ENCODE data around the gene RFC2. TPM values are rescaled to one million over a fixed set of nuclear protein-coding genes. Genes with fewer than 3 reads are reported as not detected.

The RFC2 gene
- total and polyA plus RNA-seq, 4 donors = 12.8 to 16.1 (median 14.0) TPM

DNA sequence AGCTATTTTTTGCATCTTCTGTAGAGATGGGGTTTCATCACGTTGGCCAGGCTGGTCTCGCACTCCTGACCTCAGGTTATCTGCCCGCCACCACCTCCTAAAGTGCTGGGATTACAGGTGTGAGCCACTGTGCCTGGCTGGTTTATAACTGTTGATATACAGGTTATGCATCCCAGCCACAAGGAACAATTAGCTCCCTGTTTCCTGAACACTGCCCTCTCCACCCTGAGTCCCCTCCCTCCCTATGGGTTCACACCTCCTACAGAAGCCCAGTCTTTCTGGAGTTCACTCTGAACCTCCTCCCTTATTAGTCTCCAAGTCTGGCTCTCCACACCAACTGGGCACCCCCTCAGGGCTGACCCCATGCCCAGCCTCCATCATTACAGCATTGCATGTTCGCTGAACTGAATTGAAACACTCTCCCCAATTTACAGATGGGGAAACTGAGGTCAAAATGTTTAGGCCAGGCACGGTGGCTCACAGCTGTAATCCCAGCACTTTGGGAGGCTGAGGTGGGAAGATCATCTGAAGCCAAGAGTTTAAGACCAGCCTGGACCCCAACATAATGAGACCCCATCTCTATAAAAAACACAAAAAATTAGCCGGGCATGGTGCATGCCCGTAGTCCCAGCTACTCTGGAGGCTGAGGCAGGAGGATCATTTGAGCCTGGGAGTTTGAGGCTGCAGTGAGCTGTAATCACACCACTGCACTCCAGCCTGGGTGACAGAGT lies 33.3 kb upstream of the RFC2 start:
- H3K4me3 ChIP-seq (ENCODE audit: low read length in 2 of 2) = no peak overlapping the region
- H3K4me1 ChIP-seq (ENCODE audit: control insufficient read depth in 1 of 2, insufficient read depth in 2 of 2, low read length in 2 of 2) = no peaks in the 10 kb centered on the region
- H3K9me3 ChIP-seq (ENCODE audit: control insufficient read depth, low read length) = no peaks in the 10 kb centered on the region
- no peak for ATAC-seq (ENCODE audit: low FRiP score)
- no peak overlapping the region for H3K27ac ChIP-seq (ENCODE audit: low read depth in 1 of 2, low read length in 2 of 2)
- no peak for DNase-seq
- H3K27me3 ChIP-seq (ENCODE audit: control insufficient read depth in 1 of 2, insufficient read depth in 2 of 2, low read length in 1 of 2) = no peaks in the 10 kb centered on the region
- intact Hi-C loops (cut with DNase I) = loop anchor here in 1 of 2 donors (2.0 kb wide), 1 partner anchor 19 kb away; no protein-coding TSS in a partner anchor
- H3K36me3 ChIP-seq (ENCODE audit: control insufficient read depth in 1 of 2, insufficient read depth in 2 of 2, low read length in 1 of 2) = no peaks in the 10 kb centered on the region
- WGBS, 2 donors = 75 to 89% methylated on average over 7 of the region's 7 CpGs

DNA sequence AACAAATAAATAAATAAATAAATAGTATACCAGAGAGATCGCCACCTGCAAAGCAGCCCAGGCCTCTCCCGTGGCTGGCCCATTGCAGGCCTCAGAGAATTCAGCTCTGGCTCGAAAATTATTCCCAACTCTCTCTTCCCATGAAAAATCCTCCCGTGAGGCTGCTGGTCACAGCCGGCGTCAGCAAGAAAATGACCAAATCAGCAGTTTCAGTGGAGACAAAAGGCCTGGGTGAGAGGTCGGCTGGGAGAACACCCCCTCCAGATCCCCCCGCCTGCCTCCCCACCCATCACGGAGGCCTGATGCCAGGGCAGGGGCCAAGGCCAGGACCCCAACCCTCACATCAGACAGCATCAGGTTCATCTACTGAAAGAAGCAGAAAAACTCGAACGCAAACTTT lies 31.9 kb upstream of the RFC2 start:
- Histone ChIP-seq H3K27me3 (ENCODE audit: control insufficient read depth in 1 of 2, insufficient read depth in 2 of 2, low read length in 1 of 2) (no peaks in the 10 kb centered on the region), H3K36me3 (ENCODE audit: control insufficient read depth in 1 of 2, insufficient read depth in 2 of 2, low read length in 1 of 2) (no peaks in the 10 kb centered on the region), H3K4me1 (ENCODE audit: control insufficient read depth in 1 of 2, insufficient read depth in 2 of 2, low read length in 2 of 2) (no peaks in the 10 kb centered on the region), H3K9me3 (ENCODE audit: control insufficient read depth, low read length) (no peaks in the 10 kb centered on the region), H3K4me3 (ENCODE audit: low read length in 2 of 2) (no peak overlapping the region), H3K27ac (ENCODE audit: low read depth in 1 of 2, low read length in 2 of 2) (no peak overlapping the region)
- ATAC-seq (ENCODE audit: low FRiP score) (no peak), DNase-seq (no peak)
- 86 to 87% methylated on average over 11 of the region's 11 CpGs for WGBS, 2 donors
- intact Hi-C loops (cut with DNase I) = no loop called here

DNA sequence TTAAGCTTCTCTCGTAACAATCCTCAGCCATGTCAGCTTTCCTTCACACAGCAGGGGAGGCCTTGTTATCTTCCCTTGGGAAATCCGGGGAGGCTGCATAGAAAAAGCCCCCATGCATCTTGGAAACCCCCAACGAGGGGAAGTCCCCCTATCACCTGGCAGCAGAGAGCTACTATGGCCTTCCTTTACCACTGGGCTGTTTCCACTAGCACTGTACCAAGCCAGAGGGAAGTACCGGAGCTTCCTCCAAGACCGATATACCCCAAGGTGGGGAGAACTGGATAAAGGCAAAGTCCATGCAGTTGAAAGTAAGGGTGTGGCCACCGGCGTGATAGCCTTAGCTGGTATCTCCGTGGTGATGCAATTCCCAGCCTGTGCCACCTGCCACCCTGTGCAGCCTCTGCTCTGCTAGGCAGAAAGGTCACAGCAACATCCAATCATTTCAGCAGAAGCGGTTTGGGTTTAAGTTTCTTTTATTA lies 30.6 kb upstream of the RFC2 start:
- 73% methylated on average over 9 of the region's 9 CpGs for WGBS, 2 donors
- intact Hi-C loops (cut with DNase I) = no loop called here
- ATAC-seq (ENCODE audit: low FRiP score) (no peak), DNase-seq (no peak)
- no peaks in the 10 kb centered on the region for H3K36me3 ChIP-seq (ENCODE audit: control insufficient read depth in 1 of 2, insufficient read depth in 2 of 2, low read length in 1 of 2)
- no peak overlapping the region for H3K4me3 ChIP-seq (ENCODE audit: low read length in 2 of 2)
- H3K9me3 ChIP-seq (ENCODE audit: control insufficient read depth, low read length) = no peaks in the 10 kb centered on the region
- no peak overlapping the region for H3K27ac ChIP-seq (ENCODE audit: low read depth in 1 of 2, low read length in 2 of 2)
- H3K4me1 ChIP-seq (ENCODE audit: control insufficient read depth in 1 of 2, insufficient read depth in 2 of 2, low read length in 2 of 2) = no peaks in the 10 kb centered on the region
- no peaks in the 10 kb centered on the region for H3K27me3 ChIP-seq (ENCODE audit: control insufficient read depth in 1 of 2, insufficient read depth in 2 of 2, low read length in 1 of 2)

DNA sequence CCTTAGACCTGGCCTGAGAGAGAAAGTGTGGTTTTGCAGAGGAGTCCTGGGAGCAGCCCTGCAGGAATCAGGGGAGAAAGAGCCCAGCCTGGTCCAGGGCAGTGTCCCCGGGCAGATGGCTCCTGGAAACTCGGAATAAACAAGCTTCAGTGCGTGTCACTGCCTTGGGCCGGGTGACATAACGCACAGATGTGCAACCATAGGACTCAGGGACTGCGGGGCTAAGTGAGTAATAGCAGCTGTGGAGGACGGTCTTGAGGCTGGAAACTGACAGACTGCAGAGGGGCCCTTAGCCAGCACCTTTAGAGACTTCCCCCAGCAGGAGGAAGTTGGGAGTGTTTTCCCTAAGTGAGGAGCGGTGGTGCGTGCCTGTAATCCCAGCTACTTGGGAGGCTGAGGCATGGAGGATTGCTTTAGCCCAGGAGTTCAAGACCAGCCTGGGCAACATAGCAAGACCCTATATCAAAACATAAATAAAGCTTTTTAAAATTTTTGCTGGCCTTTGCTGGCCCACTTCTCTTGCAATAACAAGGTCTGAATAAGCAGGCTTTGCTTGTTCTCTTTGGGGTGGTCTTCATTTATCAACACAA lies 29.8 kb upstream of the RFC2 start:
- H3K27ac ChIP-seq (ENCODE audit: low read depth in 1 of 2, low read length in 2 of 2) = no peak overlapping the region
- H3K4me1 ChIP-seq (ENCODE audit: control insufficient read depth in 1 of 2, insufficient read depth in 2 of 2, low read length in 2 of 2) = no peaks in the 10 kb centered on the region
- no peaks in the 10 kb centered on the region for H3K9me3 ChIP-seq (ENCODE audit: control insufficient read depth, low read length)
- no peaks in the 10 kb centered on the region for H3K36me3 ChIP-seq (ENCODE audit: control insufficient read depth in 1 of 2, insufficient read depth in 2 of 2, low read length in 1 of 2)
- ATAC-seq (ENCODE audit: low FRiP score) (no peak), DNase-seq (no peak)
- no peaks in the 10 kb centered on the region for H3K27me3 ChIP-seq (ENCODE audit: control insufficient read depth in 1 of 2, insufficient read depth in 2 of 2, low read length in 1 of 2)
- no peak overlapping the region for H3K4me3 ChIP-seq (ENCODE audit: low read length in 2 of 2)
- intact Hi-C loops (cut with DNase I) = no loop called here
- WGBS, 2 donors = 87 to 92% methylated on average over 9 of the region's 9 CpGs

DNA sequence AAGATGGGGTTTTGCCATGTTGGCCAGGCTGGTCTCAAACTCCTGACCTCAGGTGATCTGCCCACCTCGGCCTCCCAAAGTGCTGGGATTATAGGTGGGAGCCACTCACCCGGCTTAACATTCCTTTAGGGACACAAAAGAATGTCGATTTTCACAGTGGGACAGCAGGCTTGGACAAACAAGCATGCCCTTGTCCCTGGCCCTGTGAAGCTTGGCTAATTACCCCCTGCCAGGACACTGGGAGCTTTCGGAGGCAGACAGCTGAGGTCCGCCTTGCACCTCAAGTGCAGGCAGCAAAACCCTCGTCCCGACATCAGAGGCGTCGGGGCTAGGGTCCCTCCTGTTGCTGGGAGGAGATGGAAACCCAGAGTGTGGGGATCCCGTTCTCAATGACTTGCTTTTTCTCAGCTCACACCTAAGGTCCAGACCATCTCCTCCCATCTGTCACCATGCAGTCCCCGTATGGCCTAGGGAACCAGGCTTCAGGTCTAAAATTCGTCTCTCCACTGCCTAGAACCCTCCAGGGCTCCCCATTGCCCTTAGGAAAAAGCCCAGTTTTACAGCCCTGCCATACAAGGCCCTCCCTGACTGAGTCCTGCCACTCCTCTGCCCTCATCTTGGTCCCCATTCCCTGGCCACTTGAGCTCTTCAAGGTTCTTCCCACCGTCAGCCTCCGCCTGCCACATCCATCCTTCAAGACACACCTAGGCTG lies 28.7 kb upstream of the RFC2 start:
- ATAC-seq (ENCODE audit: low FRiP score) (no peak), DNase-seq (no peak)
- no peaks in the 10 kb centered on the region for H3K27me3 ChIP-seq (ENCODE audit: control insufficient read depth in 1 of 2, insufficient read depth in 2 of 2, low read length in 1 of 2)
- H3K4me3 ChIP-seq (ENCODE audit: low read length in 2 of 2) = no peak overlapping the region
- WGBS, 2 donors = 83 to 91% methylated on average over 14 of the region's 14 CpGs
- H3K4me1 ChIP-seq (ENCODE audit: control insufficient read depth in 1 of 2, insufficient read depth in 2 of 2, low read length in 2 of 2) = no peaks in the 10 kb centered on the region
- intact Hi-C loops (cut with DNase I) = no loop called here
- no peaks in the 10 kb centered on the region for H3K36me3 ChIP-seq (ENCODE audit: control insufficient read depth in 1 of 2, insufficient read depth in 2 of 2, low read length in 1 of 2)
- no peaks in the 10 kb centered on the region for H3K9me3 ChIP-seq (ENCODE audit: control insufficient read depth, low read length)
- no peak overlapping the region for H3K27ac ChIP-seq (ENCODE audit: low read depth in 1 of 2, low read length in 2 of 2)

DNA sequence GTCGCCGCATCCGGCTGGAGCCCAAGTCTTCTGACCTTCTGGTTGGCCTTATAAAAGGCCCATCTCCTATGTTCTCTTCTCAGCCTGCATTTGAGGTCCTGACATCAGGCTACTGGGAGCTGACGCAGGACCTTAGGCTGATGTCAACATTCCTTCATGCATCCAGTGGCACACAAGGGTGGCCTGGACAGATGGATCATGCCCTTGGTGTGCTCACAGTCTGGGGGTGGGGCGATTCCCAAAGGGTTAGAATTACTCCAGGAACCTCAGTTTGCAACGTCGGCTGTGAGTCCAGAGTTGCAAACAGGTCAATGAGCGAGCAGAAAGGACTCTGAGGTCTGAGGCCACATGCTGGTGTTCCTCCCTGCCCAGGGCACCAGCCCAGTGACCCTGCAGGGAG lies 26.8 kb upstream of the RFC2 start:
- Histone ChIP-seq H3K36me3 (ENCODE audit: control insufficient read depth in 1 of 2, insufficient read depth in 2 of 2, low read length in 1 of 2) (no peaks in the 10 kb centered on the region), H3K4me3 (ENCODE audit: low read length in 2 of 2) (no peak overlapping the region), H3K4me1 (ENCODE audit: control insufficient read depth in 1 of 2, insufficient read depth in 2 of 2, low read length in 2 of 2) (no peaks in the 10 kb centered on the region), H3K9me3 (ENCODE audit: control insufficient read depth, low read length) (no peaks in the 10 kb centered on the region), H3K27me3 (ENCODE audit: control insufficient read depth in 1 of 2, insufficient read depth in 2 of 2, low read length in 1 of 2) (no peaks in the 10 kb centered on the region), H3K27ac (ENCODE audit: low read depth in 1 of 2, low read length in 2 of 2) (no peak overlapping the region)
- intact Hi-C loops (cut with DNase I) = no loop called here
- ATAC-seq (ENCODE audit: low FRiP score) = no peak
- no peak for DNase-seq
- WGBS, 2 donors = 91 to 93% methylated on average over 8 of the region's 8 CpGs

DNA sequence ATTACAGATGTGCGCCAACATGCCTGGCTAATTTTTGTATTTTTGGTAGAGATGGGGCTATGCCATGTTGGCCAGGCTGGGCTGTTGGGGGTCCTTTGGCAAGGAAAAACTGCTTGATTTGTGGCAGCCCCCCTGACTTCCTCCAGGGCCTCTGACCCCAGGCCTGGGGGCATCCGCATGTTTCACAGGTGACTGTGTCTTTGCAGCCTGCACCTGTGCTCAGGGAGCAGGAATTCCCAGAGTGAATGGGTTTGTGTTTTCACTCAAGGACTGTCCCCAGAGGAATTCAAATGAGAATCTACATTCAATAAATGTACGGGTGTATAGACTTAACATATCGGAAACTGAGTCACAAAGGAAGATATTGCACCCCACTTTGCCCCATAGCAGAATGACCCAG lies 23.4 kb upstream of the RFC2 start:
- 97 to 98% methylated on average over 4 of the region's 4 CpGs for WGBS, 2 donors
- no peaks in the 10 kb centered on the region for H3K4me1 ChIP-seq (ENCODE audit: control insufficient read depth in 1 of 2, insufficient read depth in 2 of 2, low read length in 2 of 2)
- ATAC-seq (ENCODE audit: low FRiP score) (no peak), DNase-seq (no peak)
- H3K9me3 ChIP-seq (ENCODE audit: control insufficient read depth, low read length) = no peaks in the 10 kb centered on the region
- intact Hi-C loops (cut with DNase I) = no loop called here
- H3K36me3 ChIP-seq (ENCODE audit: control insufficient read depth in 1 of 2, insufficient read depth in 2 of 2, low read length in 1 of 2) = no peaks in the 10 kb centered on the region
- no peak overlapping the region for H3K27ac ChIP-seq (ENCODE audit: low read depth in 1 of 2, low read length in 2 of 2)
- no peak overlapping the region for H3K4me3 ChIP-seq (ENCODE audit: low read length in 2 of 2)
- H3K27me3 ChIP-seq (ENCODE audit: control insufficient read depth in 1 of 2, insufficient read depth in 2 of 2, low read length in 1 of 2) = no peaks in the 10 kb centered on the region

DNA sequence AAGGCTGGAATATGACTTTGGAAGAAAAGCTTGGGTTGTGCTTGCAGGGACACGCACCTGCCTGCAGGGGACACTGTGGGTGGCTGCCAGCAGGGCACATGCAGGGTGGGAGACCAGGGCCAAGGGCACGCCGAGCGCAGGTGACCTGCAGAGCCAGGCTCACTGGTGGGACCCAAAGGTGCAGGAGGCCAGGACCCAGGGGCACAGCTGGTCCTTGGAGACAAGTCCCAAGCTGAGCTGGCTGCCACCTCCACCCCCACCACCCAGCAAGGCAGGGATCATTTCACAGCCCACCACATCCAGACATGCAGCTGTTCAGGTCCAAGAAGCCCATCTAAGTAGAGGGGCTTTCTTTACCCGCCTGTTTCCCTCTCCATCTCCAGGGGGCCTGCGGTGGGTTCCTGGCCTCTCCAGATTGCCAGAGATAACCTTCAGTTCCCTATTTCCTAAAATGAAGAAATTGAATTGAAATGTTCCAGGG lies 21.2 kb upstream of the RFC2 start:
- no peak for DNase-seq
- Histone ChIP-seq H3K27me3 (ENCODE audit: control insufficient read depth in 1 of 2, insufficient read depth in 2 of 2, low read length in 1 of 2) (no peaks in the 10 kb centered on the region), H3K9me3 (ENCODE audit: control insufficient read depth, low read length) (no peaks in the 10 kb centered on the region), H3K4me3 (ENCODE audit: low read length in 2 of 2) (no peak overlapping the region), H3K27ac (ENCODE audit: low read depth in 1 of 2, low read length in 2 of 2) (no peak overlapping the region), H3K4me1 (ENCODE audit: control insufficient read depth in 1 of 2, insufficient read depth in 2 of 2, low read length in 2 of 2) (no peaks in the 10 kb centered on the region), H3K36me3 (ENCODE audit: control insufficient read depth in 1 of 2, insufficient read depth in 2 of 2, low read length in 1 of 2) (no peaks in the 10 kb centered on the region)
- WGBS, 2 donors = 65 to 67% methylated on average over 6 of the region's 6 CpGs
- intact Hi-C loops (cut with DNase I) = no loop called here
- ATAC-seq (ENCODE audit: low FRiP score) = no peak
